Esophagus (tissue), 2 donors: ENCODE measurements around the gene GALR2. TPM values are rescaled to one million over a fixed set of nuclear protein-coding genes. Genes with fewer than 3 reads are reported as not detected.
"Not testable (repeated sequence)": the region's sequence is repeated elsewhere in the genome, so short reads cannot be mapped to it uniquely, and the experiment has no call there.

Experiments
- H3K27ac ChIP-seq, 2 donors: one replicate each; pipeline ENCODE4 v1.5.1; 2013; ENCODE audit warnings: low read depth in 2 of 2, mild to moderate bottlenecking in 2 of 2, inconsistent platforms in 1 of 2, low read length in 1 of 2, moderate library complexity in 1 of 2
- H3K27me3 ChIP-seq, 2 donors: one replicate each; pipeline ENCODE4 v1.6.1; 2013; ENCODE audit warnings: low read length in 2 of 2, control low read depth in 1 of 2, mild to moderate bottlenecking in 1 of 2; ENCODE audit not compliant: insufficient read depth in 2 of 2, control insufficient read depth in 1 of 2
- H3K36me3 ChIP-seq, 2 donors: one replicate each; pipeline ENCODE4 v1.6.1; 2013; ENCODE audit warnings: low read length in 1 of 2; ENCODE audit not compliant: control insufficient read depth in 2 of 2, insufficient read depth in 2 of 2
- H3K4me1 ChIP-seq, 2 donors: one replicate each; pipeline ENCODE4 v1.6.1; 2013; ENCODE audit warnings: low read length in 1 of 2; ENCODE audit not compliant: control insufficient read depth in 2 of 2, insufficient read depth in 2 of 2
- H3K4me3 ChIP-seq, 2 donors: one replicate each; pipeline ENCODE4 v1.5.1; 2013; ENCODE audit warnings: low read length in 2 of 2, mild to moderate bottlenecking in 2 of 2, low read depth in 1 of 2, moderate library complexity in 1 of 2
- H3K9me3 ChIP-seq, 2 donors: one replicate each; pipeline ENCODE4 v1.6.1; 2013; ENCODE audit warnings: mild to moderate bottlenecking in 2 of 2, low read depth in 1 of 2, low read length in 1 of 2, moderate library complexity in 1 of 2; ENCODE audit not compliant: control insufficient read depth in 2 of 2, insufficient read depth in 1 of 2
- WGBS, 2 donors: extraction: QIAGEN DNeasy Blood & Tissue Kit; methylation state at CpG; one replicate each; pipeline ENCODE4 v1.1.7; 2013; 5-methylcytosine and 5-hydroxymethylcytosine counted together
- polyA plus RNA-seq, 2 donors: library from polyadenylated mRNA; stranded (reverse); fragments of 200-250 nt; gene quantifications; one replicate each; pipeline ENCODE4 v1.2.3, GENCODE V29; 2013
- donor health status: healthy with polysubstance abuse.
- donor health status: Bipolar disorder and iron deficiency.

Gene GALR2
- polyA plus RNA-seq, 2 donors, result 0.53 to 1.00 TPM

GRCh38 chr17:76036497-76037261, 37.9 kb upstream of the GALR2 start:
- H3K27me3 ChIP-seq, result no peaks in the 10 kb centered on the region
- no peak overlapping the region for H3K4me3 ChIP-seq
- H3K27ac ChIP-seq, result no peak overlapping the region
- no peaks in the 10 kb centered on the region for H3K4me1 ChIP-seq
- WGBS, 2 donors, result 51 to 55% methylated on average over 22 of the region's 22 CpGs
- H3K36me3 ChIP-seq, result peaks cover 23 to 29% of the 10 kb centered on the region in 2 donors
- H3K9me3 ChIP-seq, result no peaks in the 10 kb centered on the region

- 63 to 65% methylated on average over 3 of the region's 3 CpGs for WGBS, 2 donors
- H3K27me3 ChIP-seq, result no peaks in the 10 kb centered on the region
- no peaks in the 10 kb centered on the region for H3K9me3 ChIP-seq
- H3K4me3 ChIP-seq, result no peak overlapping the region
- H3K4me1 ChIP-seq, result no peaks in the 10 kb centered on the region
- H3K36me3 ChIP-seq, result peaks cover 23 to 34% of the 10 kb centered on the region in 2 donors
- H3K27ac ChIP-seq, result no peak overlapping the region
Observed at GRCh38 chr17:76038050-76038449, 36.5 kb upstream of the GALR2 start.

DNA sequence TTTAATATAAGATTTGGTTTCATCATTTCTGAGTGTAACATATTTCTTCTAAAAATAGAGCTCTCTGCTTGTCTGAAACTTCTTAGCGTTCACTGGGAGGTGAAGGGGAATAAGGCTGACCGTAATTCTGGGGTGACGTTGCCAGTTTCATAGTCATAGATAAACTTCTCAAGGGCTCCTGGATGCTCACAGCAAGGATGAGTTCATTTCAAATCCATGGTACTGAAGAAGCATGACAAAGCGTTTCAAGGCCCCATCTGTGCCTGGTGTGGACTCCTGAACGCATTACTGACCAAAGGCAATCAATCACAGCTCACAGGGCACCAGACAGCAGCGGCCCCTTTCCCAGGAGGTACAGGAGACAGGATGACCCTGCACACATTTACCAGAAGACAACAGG, 35.5 kb upstream of the GALR2 start:
- Histone ChIP-seq H3K27ac (no peak overlapping the region), H3K9me3 (no peaks in the 10 kb centered on the region), H3K27me3 (no peaks in the 10 kb centered on the region), H3K4me1 (no peaks in the 10 kb centered on the region), H3K4me3 (no peak overlapping the region), H3K36me3 (peaks cover 31 to 42% of the 10 kb centered on the region in 2 donors)
- 76 to 80% methylated on average over 6 of the region's 6 CpGs for WGBS, 2 donors

- Histone ChIP-seq H3K4me3 (no peak overlapping the region), H3K27ac (peak overlapping the region in 1 of 2 donors; percentile 0), H3K9me3 (no peaks in the 10 kb centered on the region), H3K36me3 (peaks cover 34 to 50% of the 10 kb centered on the region in 2 donors), H3K4me1 (peaks cover 0 to 4% of the 10 kb centered on the region in 2 donors), H3K27me3 (no peaks in the 10 kb centered on the region)
- WGBS, 2 donors, result 66 to 84% methylated on average over 6 of the region's 6 CpGs
Observed at GRCh38 chr17:76040376-76040775, 34.2 kb upstream of the GALR2 start.

GRCh38 chr17:76042868-76043267, 31.7 kb upstream of the GALR2 start:
- H3K4me3 ChIP-seq, H3K27ac ChIP-seq, H3K4me1 ChIP-seq, H3K9me3 ChIP-seq, H3K27me3 ChIP-seq: not testable (repeated sequence)
- H3K36me3 ChIP-seq, result peaks cover 34 to 63% of the 10 kb centered on the region in 2 donors
- 96 to 97% methylated on average over 3 of the region's 3 CpGs for WGBS, 2 donors

DNA sequence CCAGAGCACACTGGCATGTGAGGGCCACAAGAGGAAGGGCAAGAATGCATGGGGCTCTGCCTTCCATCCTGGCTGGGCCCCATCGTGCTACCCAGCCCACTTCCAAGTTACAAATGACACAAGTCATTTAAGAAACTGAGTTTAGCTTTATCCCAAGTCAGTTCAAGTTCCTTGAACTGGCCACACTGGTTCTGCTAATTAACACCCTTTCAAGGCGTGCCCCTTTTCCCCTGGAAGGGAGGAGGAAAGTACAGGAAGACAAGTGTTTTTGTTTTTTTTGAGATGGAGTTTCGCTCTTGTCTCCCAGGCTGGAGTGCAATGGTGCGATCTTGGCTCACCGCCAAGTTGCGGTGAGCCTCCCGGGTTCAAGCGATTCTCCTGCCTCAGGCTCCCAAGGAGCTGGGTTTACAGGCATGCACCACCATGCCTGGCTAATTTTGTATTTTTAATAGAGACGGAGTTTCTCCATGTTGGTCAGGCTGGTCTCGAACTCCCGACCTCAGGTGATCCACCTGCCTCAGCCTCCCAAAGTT, 30.0 kb upstream of the GALR2 start:
- peak overlapping the region; percentile 87 to 94 for H3K27ac ChIP-seq
- peak overlapping the region in 1 of 2 donors; percentile 16 for H3K4me3 ChIP-seq
- peaks cover 33 to 62% of the 10 kb centered on the region in 2 donors for H3K36me3 ChIP-seq
- not testable (repeated sequence) for H3K9me3 ChIP-seq, H3K4me1 ChIP-seq, H3K27me3 ChIP-seq
- 63 to 68% methylated on average over 11 of the region's 11 CpGs for WGBS, 2 donors

DNA sequence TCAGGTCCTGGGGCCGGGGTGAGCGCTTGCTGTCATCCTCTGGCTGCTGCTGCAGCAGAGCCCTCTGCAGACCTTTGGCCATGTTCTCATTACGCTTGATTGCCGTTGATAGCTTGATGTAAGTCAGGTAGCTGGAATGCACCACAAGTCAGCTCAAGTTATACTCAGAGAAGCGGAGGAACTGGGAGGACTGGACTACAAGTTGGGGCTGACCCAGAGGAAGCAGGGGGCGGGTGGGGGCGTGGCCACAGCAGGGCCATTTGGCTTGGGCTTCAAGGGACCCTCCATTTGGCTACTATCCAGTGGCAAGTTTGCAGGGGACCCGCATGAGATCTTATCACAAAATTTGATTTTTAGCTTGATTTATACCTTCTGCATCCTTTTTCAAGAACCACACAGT, 28.5 kb upstream of the GALR2 start:
- Histone ChIP-seq H3K27ac (peak overlapping the region; percentile 80 to 83), H3K36me3 (peaks cover 18 to 50% of the 10 kb centered on the region in 2 donors), H3K27me3 (no peaks in the 10 kb centered on the region), H3K4me3 (no peak overlapping the region), H3K9me3 (no peaks in the 10 kb centered on the region), H3K4me1 (peaks cover 2 to 6% of the 10 kb centered on the region in 2 donors)
- WGBS, 2 donors, result 66 to 72% methylated on average over 8 of the region's 8 CpGs

GRCh38 chr17:76048025-76048605, 26.5 kb upstream of the GALR2 start:
- peaks cover 2 to 8% of the 10 kb centered on the region in 2 donors for H3K4me1 ChIP-seq
- no peaks in the 10 kb centered on the region for H3K9me3 ChIP-seq
- H3K36me3 ChIP-seq, result peaks cover 15 to 41% of the 10 kb centered on the region in 2 donors
- no peak overlapping the region for H3K4me3 ChIP-seq
- H3K27me3 ChIP-seq, result no peaks in the 10 kb centered on the region
- H3K27ac ChIP-seq, result no peak overlapping the region
- WGBS, 2 donors, result 83 to 85% methylated on average over 9 of the region's 9 CpGs

DNA sequence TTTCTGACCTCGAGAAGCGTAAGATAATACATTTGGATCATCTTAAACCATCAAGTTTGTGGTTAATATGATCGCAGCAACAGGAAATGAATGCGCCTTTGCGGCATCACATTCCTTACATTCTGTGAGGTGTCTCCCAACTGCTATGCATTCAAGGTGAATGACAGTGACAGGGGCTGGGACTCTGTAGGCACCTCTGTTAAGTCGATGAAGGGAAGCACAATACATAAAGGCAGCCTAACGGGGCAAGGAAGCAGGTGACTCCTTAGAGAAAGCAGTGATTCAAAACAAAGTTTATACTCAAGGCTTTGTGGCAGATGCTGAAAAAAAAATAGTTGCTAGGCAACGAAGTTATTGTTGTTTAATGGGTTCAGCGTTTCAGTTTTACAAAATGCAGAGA, 25.9 kb upstream of the GALR2 start:
- Histone ChIP-seq H3K9me3 (no peaks in the 10 kb centered on the region), H3K4me3 (no peak overlapping the region), H3K36me3 (peaks cover 9 to 35% of the 10 kb centered on the region in 2 donors), H3K27ac (no peak overlapping the region), H3K4me1 (peaks cover 2 to 8% of the 10 kb centered on the region in 2 donors), H3K27me3 (no peaks in the 10 kb centered on the region)
- 78 to 80% methylated on average over 9 of the region's 9 CpGs for WGBS, 2 donors
